Thyroid gland (tissue), 4 donors: ENCODE results near the gene ARFGEF2.

ENCODE experiments used
- POLR2A ChIP-seq, 2 donors: fragments of 450-650 bp; IDR thresholded peaks; one replicate each; pipeline ENCODE4 v1.6.1; 2017; ENCODE audit warnings: antibody characterized with exemption in 2 of 2, mild to moderate bottlenecking in 2 of 2, moderate library complexity in 1 of 2
- TF ChIP-seq, protein P1 (sequence below), 6 experiments: fragments of 200-600 bp in 3 of 6; fragments of 450-650 bp in 3 of 6; sonication (generic) in 3 of 6; IDR thresholded peaks; one replicate each; pipeline ENCODE4 v1.5.1; 2016 to 2019; ENCODE audit warnings: antibody characterized with exemption in 6 of 6, mild to moderate bottlenecking in 2 of 6, inconsistent platforms in 1 of 6, moderate library complexity in 1 of 6

DNA sequence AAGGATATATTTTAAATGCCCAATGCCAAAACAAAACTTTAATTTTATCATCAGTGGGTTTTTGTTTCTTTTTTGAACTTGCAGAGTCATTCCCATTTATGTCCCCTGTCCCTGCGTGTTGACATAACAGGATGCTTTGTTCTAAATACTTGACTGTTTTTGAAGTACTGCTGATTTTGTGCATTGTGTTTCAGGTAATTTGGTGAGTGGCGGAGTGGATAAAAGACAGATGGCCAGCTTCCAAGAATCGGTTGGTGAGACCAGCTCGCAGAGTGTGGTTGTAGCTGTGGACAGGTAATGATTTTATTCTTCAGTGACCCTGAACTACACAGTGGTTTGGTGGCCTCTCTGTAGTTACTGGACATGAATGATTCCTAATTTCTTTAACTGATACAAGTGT lies 74.1 kb downstream of the ARFGEF2 start:
- TF ChIP-seq, protein P1, sequence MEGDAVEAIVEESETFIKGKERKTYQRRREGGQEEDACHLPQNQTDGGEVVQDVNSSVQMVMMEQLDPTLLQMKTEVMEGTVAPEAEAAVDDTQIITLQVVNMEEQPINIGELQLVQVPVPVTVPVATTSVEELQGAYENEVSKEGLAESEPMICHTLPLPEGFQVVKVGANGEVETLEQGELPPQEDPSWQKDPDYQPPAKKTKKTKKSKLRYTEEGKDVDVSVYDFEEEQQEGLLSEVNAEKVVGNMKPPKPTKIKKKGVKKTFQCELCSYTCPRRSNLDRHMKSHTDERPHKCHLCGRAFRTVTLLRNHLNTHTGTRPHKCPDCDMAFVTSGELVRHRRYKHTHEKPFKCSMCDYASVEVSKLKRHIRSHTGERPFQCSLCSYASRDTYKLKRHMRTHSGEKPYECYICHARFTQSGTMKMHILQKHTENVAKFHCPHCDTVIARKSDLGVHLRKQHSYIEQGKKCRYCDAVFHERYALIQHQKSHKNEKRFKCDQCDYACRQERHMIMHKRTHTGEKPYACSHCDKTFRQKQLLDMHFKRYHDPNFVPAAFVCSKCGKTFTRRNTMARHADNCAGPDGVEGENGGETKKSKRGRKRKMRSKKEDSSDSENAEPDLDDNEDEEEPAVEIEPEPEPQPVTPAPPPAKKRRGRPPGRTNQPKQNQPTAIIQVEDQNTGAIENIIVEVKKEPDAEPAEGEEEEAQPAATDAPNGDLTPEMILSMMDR (IDR thresholded peaks at IDR 0.05) = no peak
- TF ChIP-seq POLR2A (IDR thresholded peaks at IDR 0.05) = no peak
